HG03196 (cell line): ENCODE data around the gene ATP23.

Experiments
- ATAC-seq: cut with Tn5 transposase; IDR thresholded peaks from one replicate; pipeline ENCODE4 v1.9.1; 2021; ENCODE audit not compliant: unreplicated experiment

ATP23 gene

GRCh38 chr12:57983146-57983857 is 41.9 kb downstream of the ATP23 start:
- ATAC-seq: no peak

GRCh38 chr12:57983858-57984505 is 42.6 kb downstream of the ATP23 start:
- ATAC-seq: no peak

GRCh38 chr12:57984629-57985151 is 43.3 kb downstream of the ATP23 start:
- ATAC-seq: no peak

DNA sequence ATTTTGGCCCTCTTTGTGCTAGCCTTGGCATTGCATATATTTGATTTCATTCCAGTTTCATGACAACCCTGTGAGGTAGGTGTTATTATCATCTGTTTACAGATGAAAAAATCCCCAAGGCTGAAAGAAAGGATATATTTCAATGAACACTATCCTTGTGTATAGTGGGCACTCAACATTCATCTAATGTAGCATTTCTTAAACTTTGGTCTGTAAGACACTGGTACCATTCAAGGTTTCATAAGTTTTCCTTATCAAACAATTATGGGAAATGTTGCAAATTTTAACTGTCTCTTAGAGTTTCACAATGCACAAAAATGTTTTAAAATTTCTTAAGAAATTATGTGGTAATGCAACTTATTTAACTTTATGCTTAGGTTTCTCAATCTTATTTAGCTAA is 44.3 kb downstream of the ATP23 start:
- no peak for ATAC-seq

DNA sequence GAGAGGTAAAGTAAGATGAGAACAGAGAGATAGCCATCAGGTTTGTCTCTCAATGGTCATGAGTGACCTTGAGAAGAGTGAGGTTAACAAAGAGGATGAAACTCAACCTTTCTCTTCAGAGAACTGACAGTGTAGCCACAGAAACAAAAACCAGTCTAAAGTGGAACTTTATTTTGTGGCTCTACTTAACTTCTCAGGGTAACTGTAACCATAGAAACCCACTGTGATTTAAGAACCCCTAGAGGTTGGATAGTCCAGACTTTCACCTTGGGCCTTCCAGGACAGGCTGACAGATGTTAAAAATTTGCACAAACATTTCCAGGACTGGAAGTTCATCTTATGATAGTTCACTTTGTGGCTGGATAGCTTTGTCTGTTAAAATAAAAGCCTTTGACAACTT is 48.5 kb downstream of the ATP23 start:
- no peak for ATAC-seq

DNA sequence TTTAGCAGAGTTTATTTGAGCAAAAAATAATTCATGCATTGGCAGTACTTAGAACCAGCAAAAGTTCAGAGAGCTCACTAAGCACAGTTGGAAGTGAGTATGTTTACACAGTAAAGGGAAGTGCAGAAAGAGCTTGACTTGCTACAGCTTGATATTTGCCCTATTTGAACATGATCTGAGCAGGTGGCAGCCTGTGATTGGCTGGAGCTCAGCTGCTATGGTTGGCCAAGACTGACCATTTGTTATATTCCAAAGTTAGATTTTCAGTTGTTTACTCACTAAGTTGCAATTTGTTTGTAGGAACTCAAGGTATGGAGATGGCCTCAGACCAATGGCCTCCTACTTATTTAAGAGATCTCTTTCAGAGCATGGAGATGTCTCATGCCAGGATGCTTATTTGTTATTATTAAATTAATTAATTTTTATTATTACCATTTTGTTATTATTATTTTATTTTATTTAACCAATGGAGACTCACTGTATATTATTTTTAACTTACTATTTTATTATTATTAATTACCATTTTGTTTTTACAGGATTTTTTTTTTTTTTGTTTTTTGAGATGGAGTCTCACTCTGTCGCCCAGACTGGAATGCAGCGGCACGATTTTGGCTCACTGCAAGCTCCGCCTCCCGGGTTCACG is 49.0 kb downstream of the ATP23 start:
- no peak for ATAC-seq

- ATAC-seq: no peak
Measured at GRCh38 chr12:57992001-57992400, 50.6 kb downstream of the ATP23 start.

DNA sequence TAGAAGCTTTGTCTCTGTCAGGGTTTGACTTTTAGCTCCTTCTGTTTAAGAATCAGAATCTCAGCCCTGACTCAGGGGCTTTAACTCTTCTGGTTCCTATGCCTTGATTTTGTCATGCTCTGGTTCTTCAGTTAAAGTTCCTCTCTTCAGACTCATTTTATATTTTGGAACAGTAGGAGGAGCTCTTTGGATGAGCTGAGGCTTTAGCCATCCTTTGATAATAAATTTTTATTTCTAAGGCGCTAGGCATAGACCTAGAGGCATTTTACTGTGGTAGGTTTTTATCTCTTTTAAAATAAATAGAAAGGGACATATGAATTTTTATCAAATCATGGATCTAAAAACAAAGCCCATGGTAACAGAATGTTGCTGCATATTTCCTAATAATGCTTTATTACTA is 51.7 kb downstream of the ATP23 start:
- ATAC-seq: no peak

DNA sequence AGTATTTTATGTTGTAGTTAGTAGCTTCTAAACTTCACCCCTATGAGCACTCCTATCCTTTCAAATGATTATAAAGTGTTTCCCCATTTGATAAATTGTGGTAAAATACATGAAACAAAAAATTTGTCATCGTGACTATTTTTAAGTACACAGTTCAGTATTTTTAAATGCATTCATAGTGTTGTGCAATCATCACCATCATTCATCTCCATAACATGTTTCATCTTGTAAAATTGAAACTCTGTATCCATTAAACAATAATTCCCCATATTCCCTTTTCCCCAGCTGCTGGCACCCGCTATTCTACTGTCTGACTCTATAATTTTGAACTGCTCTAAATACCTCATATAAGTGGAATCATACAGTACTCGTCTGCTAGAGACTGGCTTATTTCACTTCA is 52.5 kb downstream of the ATP23 start:
- ATAC-seq: no peak

GRCh38 chr12:57996520-57996919 is 55.2 kb downstream of the ATP23 start:
- ATAC-seq: no peak

- no peak for ATAC-seq
Measured at GRCh38 chr12:57998251-57998650, 56.9 kb downstream of the ATP23 start.

DNA sequence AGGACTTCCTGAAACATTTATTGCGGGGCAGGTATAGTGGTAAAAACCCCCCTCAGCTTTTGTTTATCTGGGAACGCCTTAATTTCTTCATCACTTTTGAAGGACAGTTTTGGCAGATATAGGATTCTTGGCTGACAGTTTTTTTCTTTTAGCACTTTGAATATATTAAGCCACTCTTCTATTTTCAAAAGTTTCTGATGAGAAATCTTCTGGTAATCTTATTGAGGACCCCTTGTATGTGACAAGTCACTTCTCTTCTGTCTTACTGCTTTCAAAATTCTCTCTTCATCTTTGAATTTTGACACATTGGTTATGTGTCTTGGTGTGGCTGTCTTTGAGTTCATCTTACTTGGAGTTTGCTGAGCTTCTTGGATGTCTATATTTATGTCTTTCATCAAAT is 59.1 kb downstream of the ATP23 start:
- ATAC-seq: no peak

DNA sequence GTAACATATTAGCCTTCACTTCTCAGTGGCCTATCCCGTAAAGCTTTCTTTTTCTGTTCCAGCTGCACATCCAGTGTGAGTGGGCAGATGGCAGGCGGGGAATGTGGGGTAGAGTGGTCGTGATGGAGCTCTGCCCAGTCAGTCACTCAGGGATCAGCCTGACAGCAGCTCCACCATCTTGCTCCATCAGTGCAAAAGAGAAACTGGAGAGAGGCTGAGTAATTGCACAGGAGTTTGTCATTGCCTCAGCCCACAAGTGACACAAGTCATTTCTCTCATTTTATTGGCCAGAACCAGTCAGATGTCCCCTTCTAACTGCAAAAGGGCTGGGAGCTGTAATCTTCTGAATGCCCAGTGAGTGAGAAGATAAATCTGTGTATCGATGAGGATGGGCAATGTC is 66.5 kb downstream of the ATP23 start:
- no peak for ATAC-seq

DNA sequence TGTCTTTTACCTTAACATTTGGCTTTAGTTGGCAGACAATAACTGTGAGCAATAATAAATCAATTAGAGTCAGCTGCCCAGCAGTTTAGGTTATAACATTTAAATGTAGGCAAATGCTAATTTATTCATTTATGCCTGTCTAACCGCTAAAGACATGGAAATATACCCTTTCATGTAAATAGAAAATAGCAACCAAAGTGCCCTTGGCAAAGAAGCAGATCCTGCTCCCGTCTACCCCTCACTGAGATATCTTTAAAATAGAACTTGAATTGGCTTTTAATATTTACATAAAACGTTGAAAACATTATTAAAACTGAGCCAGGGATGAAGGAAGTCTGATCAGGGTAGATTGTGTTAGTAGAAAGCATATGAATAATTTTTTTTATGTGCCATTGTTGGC is 67.3 kb downstream of the ATP23 start:
- ATAC-seq: no peak
